Osteocyte (in vitro differentiated cells): ENCODE results near the gene RWDD1. TPM values are rescaled to one million over a fixed set of nuclear protein-coding genes. Genes with fewer than 3 reads are reported as not detected.
A peak's percentile ranks its signal among the peaks of the same experiment; 100 is the strongest.

Source experiments
- DNase-seq: peaks from one replicate; pipeline ENCODE4 v3.0.0; 2021; ENCODE audit warnings: mixed read lengths; ENCODE audit not compliant: unreplicated experiment; ENCODE audit errors: extremely low spot score
- H3K27ac Mint-ChIP-seq: one replicate; pipeline ENCODE4 v1.8.0; 2021; ENCODE audit warnings: mild to moderate bottlenecking, mixed read lengths; ENCODE audit not compliant: unreplicated experiment
- H3K27me3 Mint-ChIP-seq: one replicate; pipeline ENCODE4 v1.8.0; 2021; ENCODE audit warnings: mixed read lengths; ENCODE audit not compliant: unreplicated experiment
- H3K36me3 Mint-ChIP-seq: one replicate; pipeline ENCODE4 v1.8.0; 2021; ENCODE audit warnings: mixed read lengths; ENCODE audit not compliant: unreplicated experiment
- H3K4me1 Mint-ChIP-seq: one replicate; pipeline ENCODE4 v1.8.0; 2021; ENCODE audit warnings: mixed read lengths; ENCODE audit not compliant: unreplicated experiment
- H3K4me3 Mint-ChIP-seq: one replicate; pipeline ENCODE4 v1.8.0; 2021; ENCODE audit warnings: mild to moderate bottlenecking, moderate library complexity, mixed read lengths; ENCODE audit not compliant: unreplicated experiment
- H3K9me3 Mint-ChIP-seq: one replicate; pipeline ENCODE4 v1.8.0; 2021; ENCODE audit warnings: mixed read lengths; ENCODE audit not compliant: unreplicated experiment
- CTCF ChIP-seq: fragments of 200-600 bp; sonication (generic); IDR thresholded peaks from 2 replicates; pipeline ENCODE4 v1.5.0; 2021; ENCODE audit warnings: antibody characterized with exemption, mild to moderate bottlenecking, moderate library complexity
- total RNA-seq: library from RNA; stranded (reverse); gene quantifications from 2 replicates; pipeline ENCODE4 v1.2.1, GENCODE V29; 2021

Gene RWDD1
- total RNA-seq, 1 donor from 2014 or later: 37.2 TPM

DNA sequence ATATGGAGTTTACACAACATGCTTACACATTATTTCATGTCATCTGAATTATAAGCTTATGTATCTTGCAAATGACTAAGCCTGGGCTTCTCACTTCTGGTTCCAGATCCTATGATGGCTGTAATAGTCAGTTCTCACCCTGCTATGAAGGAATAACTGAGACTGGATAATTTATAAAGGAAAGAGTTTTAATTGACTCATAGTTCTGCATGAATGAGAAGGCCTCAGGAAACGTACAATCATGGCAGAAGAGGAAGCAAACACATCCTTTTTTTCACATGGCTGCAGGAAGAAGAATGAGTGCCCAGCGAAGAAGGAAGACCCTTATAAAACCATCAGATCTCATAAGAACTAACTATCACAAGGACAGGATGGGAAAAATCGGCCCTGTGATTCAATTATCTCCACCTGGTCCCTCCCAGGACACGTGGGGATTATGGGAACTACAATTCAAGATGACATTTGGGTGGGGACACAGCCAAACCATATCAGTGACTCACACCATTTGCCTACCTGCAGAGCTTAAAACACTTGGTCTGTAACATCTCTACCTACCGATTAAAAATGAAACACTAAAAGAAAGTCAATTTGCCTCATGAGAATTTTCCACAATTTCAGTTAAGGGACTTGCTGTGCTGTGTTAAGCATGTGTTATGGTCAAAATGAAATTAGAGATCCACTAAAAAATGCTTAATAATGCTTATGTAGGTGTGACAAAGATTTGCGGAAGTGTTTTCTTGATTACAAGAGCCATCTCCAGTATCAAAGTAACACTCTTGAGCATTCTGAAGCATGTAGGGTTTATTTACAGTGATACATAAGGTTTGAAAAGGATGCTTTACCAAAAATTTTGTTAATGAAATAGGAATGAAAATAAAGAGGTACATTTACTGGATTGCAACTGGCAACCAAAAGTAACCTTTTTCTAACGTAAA is 2.2 kb upstream of the RWDD1 start:
- peaks cover 2% of the 10 kb centered on the region for H3K36me3 Mint-ChIP-seq
- peaks cover 17% of the 10 kb centered on the region for H3K27me3 Mint-ChIP-seq
- no peak overlapping the region for H3K4me3 Mint-ChIP-seq
- no peak for TF ChIP-seq CTCF
- H3K4me1 Mint-ChIP-seq: peaks cover 32% of the 10 kb centered on the region
- no peak for DNase-seq
- no peaks in the 10 kb centered on the region for H3K9me3 Mint-ChIP-seq
- H3K27ac Mint-ChIP-seq: no peak overlapping the region

DNA sequence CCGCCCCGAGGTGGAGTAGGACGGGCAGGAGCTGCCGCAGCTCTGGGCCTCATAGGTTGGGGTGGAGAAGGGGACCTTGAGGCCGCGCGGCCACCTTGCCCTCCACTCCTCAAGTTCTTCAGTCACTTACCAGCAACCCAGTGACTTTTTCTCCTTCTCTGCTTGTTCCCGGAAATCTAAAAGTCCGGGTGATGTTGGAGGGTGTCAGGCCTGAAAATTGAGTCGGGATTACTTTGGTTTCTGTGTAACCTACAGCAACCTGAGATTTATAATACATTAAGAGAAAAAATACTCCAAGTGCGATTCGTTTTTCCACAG is 338 bp downstream of the RWDD1 start:
- H3K4me1 Mint-ChIP-seq: peaks cover 37% of the 10 kb centered on the region
- peaks cover 9% of the 10 kb centered on the region for H3K36me3 Mint-ChIP-seq
- peak overlapping the region; percentile 98 for H3K27ac Mint-ChIP-seq
- peak overlapping the region; percentile 99 for H3K4me3 Mint-ChIP-seq
- no peak for TF ChIP-seq CTCF
- no peak for DNase-seq
- no peaks in the 10 kb centered on the region for H3K9me3 Mint-ChIP-seq
- peaks cover 7% of the 10 kb centered on the region for H3K27me3 Mint-ChIP-seq

DNA sequence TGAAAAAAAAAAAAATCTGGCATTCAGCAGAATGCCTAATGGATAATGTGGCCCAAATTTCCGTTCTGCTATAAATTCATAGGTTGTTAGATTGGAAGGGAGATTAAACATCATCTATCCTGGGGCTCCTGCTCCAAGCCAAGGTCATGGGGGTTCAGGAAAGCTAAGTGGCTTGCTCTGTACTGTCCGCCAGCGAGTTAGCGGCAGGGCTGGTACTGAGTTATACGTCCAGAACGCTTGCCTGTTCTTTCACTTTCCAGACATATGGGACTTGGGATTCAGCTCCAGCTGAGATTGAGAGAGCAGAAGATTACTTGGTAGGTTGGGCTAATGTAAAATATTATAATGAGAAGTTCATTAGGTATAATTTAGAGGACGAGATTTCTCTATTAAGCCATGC is 858 bp downstream of the RWDD1 start:
- Mint-ChIP-seq H3K27ac (peak overlapping the region; percentile 98), H3K4me3 (peak overlapping the region; percentile 99), H3K9me3 (no peaks in the 10 kb centered on the region), H3K4me1 (peaks cover 37% of the 10 kb centered on the region), H3K27me3 (peaks cover 3% of the 10 kb centered on the region), H3K36me3 (peaks cover 9% of the 10 kb centered on the region)
- DNase-seq: no peak
- TF ChIP-seq CTCF: no peak

DNA sequence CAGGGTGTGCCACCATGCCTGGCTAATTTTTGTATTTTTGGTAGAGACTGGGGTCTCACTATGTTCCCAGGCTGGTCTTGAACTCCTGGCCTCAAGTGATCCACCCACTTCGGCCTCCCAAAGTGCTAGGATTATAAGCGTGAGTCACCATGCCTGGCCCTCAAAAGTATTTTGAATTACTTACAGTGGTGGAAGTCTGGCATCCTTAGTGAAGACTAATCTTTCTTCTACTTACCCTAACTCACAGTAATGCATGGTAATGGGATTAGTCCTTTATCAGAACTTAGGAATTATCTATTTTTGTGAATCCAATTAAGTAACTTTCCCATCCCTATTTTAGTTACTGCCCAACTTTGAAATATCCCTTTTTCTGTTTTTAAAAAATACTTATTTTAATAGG is 3.9 kb downstream of the RWDD1 start:
- DNase-seq: no peak
- H3K4me1 Mint-ChIP-seq: peaks cover 39% of the 10 kb centered on the region

More for the DNA sequence above, 3.9 kb downstream of the RWDD1 start:
- Mint-ChIP-seq H3K27ac (no peak overlapping the region), H3K27me3 (no peaks in the 10 kb centered on the region), H3K4me3 (no peak overlapping the region), H3K9me3 (no peaks in the 10 kb centered on the region), H3K36me3 (peaks cover 13% of the 10 kb centered on the region)
- no peak for TF ChIP-seq CTCF
